Measurements from ENCODE around the gene QRICH2.
"Not testable (repeated sequence)": the region's sequence is repeated elsewhere in the genome, so short reads cannot be mapped to it uniquely, and the experiment has no call there.

The QRICH2 gene

GRCh38 chr17:76237859-76238313 lies 70.2 kb downstream of the QRICH2 start:
- Mint-ChIP-seq H3K9me3 (no peaks in the 10 kb centered on the region), H3K4me3 (no peak overlapping the region), H3K4me1 (peaks cover 30% of the 10 kb centered on the region), H3K27ac (no peak overlapping the region), H3K36me3 (ENCODE audit: low read depth) (no peaks in the 10 kb centered on the region), H3K27me3 (ENCODE audit: low read depth, poor library complexity) (peaks cover 70% of the 10 kb centered on the region)
- DNase-seq, result no peak
- TF ChIP-seq CTCF (IDR thresholded peaks at IDR 0.05), result no peak

- Mint-ChIP-seq H3K36me3 (ENCODE audit: low read depth) (no peaks in the 10 kb centered on the region), H3K9me3 (no peaks in the 10 kb centered on the region), H3K27me3 (ENCODE audit: low read depth, poor library complexity) (peaks cover 72% of the 10 kb centered on the region), H3K4me3 (no peak overlapping the region), H3K27ac (no peak overlapping the region), H3K4me1 (peaks cover 17% of the 10 kb centered on the region)
- no peak for TF ChIP-seq CTCF (IDR thresholded peaks at IDR 0.05)
- no peak for DNase-seq
Observed at GRCh38 chr17:76236603-76237002, 71.5 kb downstream of the QRICH2 start.

- Mint-ChIP-seq H3K27me3 (ENCODE audit: low read depth, poor library complexity) (peaks cover 71% of the 10 kb centered on the region), H3K36me3 (ENCODE audit: low read depth) (no peaks in the 10 kb centered on the region), H3K27ac (no peak overlapping the region), H3K9me3 (no peaks in the 10 kb centered on the region), H3K4me3 (no peak overlapping the region), H3K4me1 (peaks cover 10% of the 10 kb centered on the region)
- no peak for DNase-seq
- no peak for TF ChIP-seq CTCF (IDR thresholded peaks at IDR 0.05)
Observed at GRCh38 chr17:76235883-76236282, 72.2 kb downstream of the QRICH2 start.

DNA sequence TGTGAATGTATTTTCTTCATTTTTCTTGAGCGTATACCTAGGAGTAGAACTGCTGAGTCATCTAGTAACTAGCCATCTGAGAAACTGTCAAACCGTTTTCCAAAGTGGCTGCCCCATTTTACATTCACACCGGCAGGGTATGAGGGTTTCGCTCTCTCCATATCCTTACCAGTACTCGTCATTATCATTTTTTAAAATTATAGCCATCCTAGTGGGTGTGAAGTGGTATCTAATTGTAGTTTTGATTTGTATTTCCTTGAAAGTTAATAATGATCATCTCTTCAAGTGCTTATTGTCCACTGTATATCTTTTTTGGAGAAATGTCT lies 73.8 kb downstream of the QRICH2 start:
- H3K4me3 Mint-ChIP-seq, result no peak overlapping the region

GRCh38 chr17:76233588-76234353 lies 74.3 kb downstream of the QRICH2 start:
- Mint-ChIP-seq H3K4me3 (no peak overlapping the region), H3K9me3 (no peaks in the 10 kb centered on the region), H3K27ac (no peak overlapping the region), H3K4me1 (peaks cover 1% of the 10 kb centered on the region), H3K36me3 (ENCODE audit: low read depth) (no peaks in the 10 kb centered on the region), H3K27me3 (ENCODE audit: low read depth, poor library complexity) (peaks cover 73% of the 10 kb centered on the region)
- TF ChIP-seq CTCF (IDR thresholded peaks at IDR 0.05), result no peak
- DNase-seq, result no peak

More for the DNA sequence above, 73.8 kb downstream of the QRICH2 start:
- Mint-ChIP-seq H3K9me3 (no peaks in the 10 kb centered on the region), H3K4me1 (peaks cover 7% of the 10 kb centered on the region), H3K27ac (no peak overlapping the region), H3K36me3 (ENCODE audit: low read depth) (no peaks in the 10 kb centered on the region), H3K27me3 (ENCODE audit: low read depth, poor library complexity) (peaks cover 73% of the 10 kb centered on the region)
- TF ChIP-seq CTCF (IDR thresholded peaks at IDR 0.05), result no peak
- DNase-seq, result no peak

DNA sequence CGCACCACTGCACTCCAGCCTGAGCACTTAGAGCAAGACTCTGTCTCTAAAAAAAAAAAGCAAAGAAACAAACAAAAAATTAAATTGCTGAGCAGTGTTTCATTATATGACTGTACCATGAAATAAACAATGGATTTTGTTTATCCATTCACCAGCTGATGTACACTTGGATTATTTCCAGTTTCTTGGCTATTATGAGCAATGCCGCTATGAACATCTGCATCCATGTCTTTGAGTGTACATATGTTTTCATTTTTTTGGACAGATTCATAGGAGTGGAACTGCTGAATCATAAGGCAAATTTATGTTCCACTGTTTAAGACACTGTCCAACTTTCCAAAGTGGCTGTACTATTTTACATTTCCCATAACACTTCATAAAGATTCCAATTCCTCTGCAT lies 75.7 kb downstream of the QRICH2 start:
- Mint-ChIP-seq H3K27ac (no peak overlapping the region), H3K4me1 (no peaks in the 10 kb centered on the region), H3K4me3 (no peak overlapping the region), H3K27me3 (ENCODE audit: low read depth, poor library complexity) (peaks cover 71% of the 10 kb centered on the region), H3K9me3 (no peaks in the 10 kb centered on the region), H3K36me3 (ENCODE audit: low read depth) (no peaks in the 10 kb centered on the region)
- DNase-seq, result no peak
- TF ChIP-seq CTCF (IDR thresholded peaks at IDR 0.05), result no peak

- H3K27ac Mint-ChIP-seq; H3K9me3 Mint-ChIP-seq; DNase-seq; H3K4me3 Mint-ChIP-seq; H3K4me1 Mint-ChIP-seq; H3K36me3 Mint-ChIP-seq (ENCODE audit: low read depth): not testable (repeated sequence)
- H3K27me3 Mint-ChIP-seq (ENCODE audit: low read depth, poor library complexity), result peaks cover 47% of the 10 kb centered on the region
Observed at GRCh38 chr17:76226749-76227148, 81.3 kb downstream of the QRICH2 start.

GRCh38 chr17:76225373-76226086 lies 82.5 kb downstream of the QRICH2 start:
- not testable (repeated sequence) for H3K4me1 Mint-ChIP-seq; H3K4me3 Mint-ChIP-seq; DNase-seq; H3K27ac Mint-ChIP-seq; H3K36me3 Mint-ChIP-seq (ENCODE audit: low read depth); H3K9me3 Mint-ChIP-seq
- H3K27me3 Mint-ChIP-seq (ENCODE audit: low read depth, poor library complexity), result peaks cover 38% of the 10 kb centered on the region
